DND-41 (cell line): ENCODE measurements around the gene CPNE5.

ENCODE experiments used
- ATAC-seq: fragments of 200-7000 bp; cut with Tn5 transposase; 3 replicates; pipeline ENCODE4 v1.9.1; 2021; ENCODE audit warnings: low read depth; ENCODE audit not compliant: insufficient read depth
- DNase-seq: peaks from one replicate; pipeline ENCODE4 v3.0.0-alpha.2; 2020
- H2AFZ ChIP-seq: 2 replicates; pipeline ENCODE4 v1.6.0; 2012; ENCODE audit warnings: low read depth, low read length
- H3K27ac ChIP-seq: 2 replicates; pipeline ENCODE4 v1.5.1; 2012; ENCODE audit warnings: low read length, inconsistent platforms
- H3K27me3 ChIP-seq: fragments of 200-600 bp; sonication (generic); 2 replicates; pipeline ENCODE4 v1.6.0; 2012; ENCODE audit warnings: low read length, mild to moderate bottlenecking, inconsistent platforms; ENCODE audit not compliant: insufficient read depth, poor library complexity
- H3K36me3 ChIP-seq: 2 replicates; pipeline ENCODE4 v1.5.1; 2012; ENCODE audit warnings: low read length, inconsistent platforms; ENCODE audit not compliant: insufficient read depth
- H3K4me1 ChIP-seq: 2 replicates; pipeline ENCODE4 v1.5.1; 2012; ENCODE audit warnings: mild to moderate bottlenecking, low read length; ENCODE audit not compliant: insufficient read depth
- H3K4me2 ChIP-seq: 2 replicates; pipeline ENCODE4 v1.6.0; 2012; ENCODE audit warnings: mild to moderate bottlenecking, moderate library complexity, low read length, inconsistent platforms; ENCODE audit not compliant: insufficient read depth
- H3K4me3 ChIP-seq, 2 experiments: fragments of 200-600 bp in 1 of 2; shearing (Covaris generic) in 1 of 2; 2 replicates each; pipeline ENCODE4 v1.5.1; 2012 to 2016; ENCODE audit warnings: inconsistent platforms in 2 of 2, low read length in 2 of 2, mild to moderate bottlenecking in 2 of 2, low read depth in 1 of 2, moderate library complexity in 1 of 2
- H3K79me2 ChIP-seq: 2 replicates; pipeline ENCODE4 v1.6.0; 2012; ENCODE audit warnings: low read length, inconsistent platforms; ENCODE audit not compliant: insufficient read depth
- H3K9ac ChIP-seq: 2 replicates; pipeline ENCODE4 v1.6.0; 2012; ENCODE audit warnings: low read depth, mild to moderate bottlenecking, inconsistent platforms, low read length, moderate library complexity
- H3K9me3 ChIP-seq: 2 replicates; pipeline ENCODE4 v1.5.1; 2012; ENCODE audit warnings: low read length, moderate library complexity, mild to moderate bottlenecking, inconsistent platforms; ENCODE audit not compliant: insufficient read depth, severe bottlenecking
- H4K20me1 ChIP-seq: 2 replicates; pipeline ENCODE4 v1.6.0; 2012; ENCODE audit warnings: low read length; ENCODE audit not compliant: insufficient read depth
- CTCF ChIP-seq: IDR thresholded peaks from 2 replicates; pipeline ENCODE4 v1.5.1; 2012; ENCODE audit warnings: borderline replicate concordance, low read length, moderate library complexity, mild to moderate bottlenecking; ENCODE audit not compliant: poor library complexity, severe bottlenecking; ENCODE audit errors: extremely low read depth
- EZH2 ChIP-seq: IDR thresholded peaks from 3 replicates; pipeline ENCODE4 v1.6.1; 2012; ENCODE audit warnings: borderline replicate concordance, low read depth, mild to moderate bottlenecking, moderate library complexity, low read length, inconsistent platforms; ENCODE audit not compliant: severe bottlenecking

The CPNE5 gene

GRCh38 chr6:36766399-36766945 is 72.8 kb downstream of the CPNE5 start:
- Histone ChIP-seq H3K79me2 (no peaks in the 10 kb centered on the region), H3K9ac (peak overlapping the region; percentile 56), H3K27ac (peak overlapping the region; percentile 92), H3K36me3 (no peaks in the 10 kb centered on the region), H3K4me2 (no peak overlapping the region), H3K4me3 (no peak overlapping the region), H3K9me3 (no peaks in the 10 kb centered on the region), H3K4me1 (peaks cover 60% of the 10 kb centered on the region), H2AFZ (no peak overlapping the region), H3K27me3 (no peaks in the 10 kb centered on the region), H4K20me1 (no peaks in the 10 kb centered on the region)
- TF ChIP-seq EZH2 (no peak), CTCF (no peak)
- ATAC-seq (no peak), DNase-seq (no peak)

GRCh38 chr6:36765594-36766398 is 73.4 kb downstream of the CPNE5 start:
- ATAC-seq: peak; percentile 64
- TF ChIP-seq EZH2 (no peak), CTCF (peak; percentile 100)

GRCh38 chr6:36765190-36765589 is 74.1 kb downstream of the CPNE5 start:
- H4K20me1 ChIP-seq: no peaks in the 10 kb centered on the region
- no peak overlapping the region for H3K27ac ChIP-seq
- H3K4me2 ChIP-seq: no peak overlapping the region
- no peaks in the 10 kb centered on the region for H3K9me3 ChIP-seq
- no peaks in the 10 kb centered on the region for H3K36me3 ChIP-seq
- no peak overlapping the region for H3K4me3 ChIP-seq
- no peak for ATAC-seq
- no peak for DNase-seq
- peaks cover 48% of the 10 kb centered on the region for H3K4me1 ChIP-seq
- H3K9ac ChIP-seq: no peak overlapping the region
- H2AFZ ChIP-seq: no peak overlapping the region
- TF ChIP-seq CTCF: no peak
- no peak for TF ChIP-seq EZH2
- H3K27me3 ChIP-seq: no peaks in the 10 kb centered on the region
- H3K79me2 ChIP-seq: no peaks in the 10 kb centered on the region

More at GRCh38 chr6:36765594-36766398, 73.4 kb downstream of the CPNE5 start:
- H3K27ac ChIP-seq: peak overlapping the region; percentile 92
- no peaks in the 10 kb centered on the region for H3K27me3 ChIP-seq
- H3K36me3 ChIP-seq: no peaks in the 10 kb centered on the region
- no peaks in the 10 kb centered on the region for H4K20me1 ChIP-seq
- H3K4me3 ChIP-seq: no peak overlapping the region
- peak; percentile 91 for DNase-seq
- no peak overlapping the region; the same call in 1 of the 2 replicates for H3K4me2 ChIP-seq
- H3K4me1 ChIP-seq: peaks cover 54% of the 10 kb centered on the region
- H3K9me3 ChIP-seq: no peaks in the 10 kb centered on the region
- peak overlapping the region; percentile 56; the same call in 1 of the 2 replicates for H3K9ac ChIP-seq
- no peaks in the 10 kb centered on the region for H3K79me2 ChIP-seq
- peak overlapping the region; percentile 24; the same call in 1 of the 2 replicates for H2AFZ ChIP-seq
